HCT116 (cell line): ENCODE measurements around the gene TPM2. TPM values are rescaled to one million over a fixed set of nuclear protein-coding genes. Genes with fewer than 3 reads are reported as not detected.
A peak's percentile ranks its signal among the peaks of the same experiment; 100 is the strongest.

Experiments
- ATAC-seq: fragments of 200-7000 bp; cut with Tn5 transposase; 2 replicates; pipeline ENCODE4 v1.9.1; 2020; ENCODE audit warnings: mild to moderate bottlenecking, moderate library complexity
- BruUV-seq: library from RNA; stranded (reverse); fragments of 400-500 nt; replicated peaks from 2 replicates; lab custom pipeline; 2021; lab: Mats Ljungman, UMichigan
- CTCF ChIA-PET: fragments of 300-600 bp; sonication (Branson Sonifier 250); formaldehyde crosslinking; loops from one replicate; lab custom pipeline; 2021; ENCODE audit warnings: antibody characterized with exemption; lab: Charles Lee
- POLR2A ChIA-PET: fragments of 300-600, 350-600 bp; sonication (Branson Sonifier 250); formaldehyde crosslinking; loops from one replicate; lab custom pipeline; 2021; ENCODE audit warnings: antibody characterized with exemption; lab: Charles Lee
- RAD21 ChIA-PET, 2 experiments: fragments of 300-600 bp; sonication (Branson Sonifier 250); formaldehyde crosslinking; loops; one replicate each; lab custom pipeline; 2023; ENCODE audit warnings: low total read pairs in 2 of 2; ENCODE audit not compliant: uncharacterized antibody in 2 of 2, unreplicated experiment in 2 of 2, low non-redundant PET in 1 of 2; lab: Charles Lee
- DNase-seq: peaks from one replicate; pipeline ENCODE4 v3.0.0-alpha.2; 2010; ENCODE audit warnings: low read depth, low spot score
- H2AFZ ChIP-seq: fragments of 200-600 bp; shearing (Covaris generic), sonication (generic); 2 replicates; pipeline ENCODE4 v1.6.1; 2017; ENCODE audit warnings: low read depth, mixed run types, mixed read lengths, antibody characterized with exemption, low read length; ENCODE audit not compliant: poor library complexity, severe bottlenecking
- H3K27ac ChIP-seq: 2 replicates; pipeline ENCODE4 v1.5.1; 2012; ENCODE audit warnings: low read depth, low read length
- H3K27me3 ChIP-seq: fragments of 200-600 bp; sonication (generic); 2 replicates; pipeline ENCODE4 v1.6.1; 2016; ENCODE audit warnings: mixed run types, low read length, mixed read lengths; ENCODE audit not compliant: insufficient read depth
- H3K36me3 ChIP-seq, 2 experiments: fragments of 200-500 bp in 1 of 2; fragments of 200-600 bp in 1 of 2; sonication (Bioruptor generic) in 1 of 2; sonication (generic) in 1 of 2; 2 replicates each; pipeline versions ENCODE4 v1.5.1 to v1.6.1; 2014 to 2016; ENCODE audit warnings: low read length in 2 of 2, inconsistent platforms in 1 of 2, mixed read lengths in 1 of 2, mixed run types in 1 of 2; ENCODE audit not compliant: insufficient read depth in 2 of 2, control insufficient read depth in 1 of 2
- H3K4me1 ChIP-seq, 2 experiments: fragments of 200-600 bp in 1 of 2; sonication (generic) in 1 of 2; 2 replicates each; pipeline versions ENCODE4 v1.5.1 to v1.6.1; 2012 to 2017; ENCODE audit warnings: low read length in 2 of 2, inconsistent platforms in 1 of 2, mild to moderate bottlenecking in 1 of 2, mixed read lengths in 1 of 2, mixed run types in 1 of 2, moderate library complexity in 1 of 2; ENCODE audit not compliant: insufficient read depth in 2 of 2, control insufficient read depth in 1 of 2
- H3K4me2 ChIP-seq: fragments of 200-600 bp; sonication (generic); 2 replicates; pipeline ENCODE4 v1.6.1; 2017; ENCODE audit warnings: mixed run types, low read length, mixed read lengths
- H3K4me3 ChIP-seq, 2 experiments: fragments of 200-600 bp in 1 of 2; sonication (generic) in 1 of 2; replicated peaks in 1 of 2; 2 replicates each; pipeline ENCODE4 v1.5.1; 2011 to 2016; ENCODE audit warnings: low read length in 2 of 2, control low read depth in 1 of 2, low read depth in 1 of 2, mild to moderate bottlenecking in 1 of 2, mixed read lengths in 1 of 2, mixed run types in 1 of 2
- H3K79me2 ChIP-seq: fragments of 200-600 bp; sonication (generic); 2 replicates; pipeline ENCODE4 v1.6.1; 2017; ENCODE audit warnings: mild to moderate bottlenecking, mixed run types, low read length, moderate library complexity, mixed read lengths; ENCODE audit not compliant: insufficient read depth
- H3K9ac ChIP-seq: fragments of 200-600 bp; sonication (generic); 2 replicates; pipeline ENCODE4 v1.6.1; 2016; ENCODE audit warnings: low read length, mixed read lengths
- H3K9me2 ChIP-seq: fragments of 200-600 bp; sonication (generic), shearing (Covaris generic); 2 replicates; pipeline ENCODE4 v1.6.1; 2017; ENCODE audit warnings: mixed run types, mild to moderate bottlenecking, moderate library complexity; ENCODE audit not compliant: insufficient read depth
- H3K9me3 ChIP-seq, 2 experiments: fragments of 200-500 bp in 1 of 2; fragments of 200-600 bp in 1 of 2; sonication (Bioruptor generic) in 1 of 2; sonication (generic) in 1 of 2; 2 replicates each; pipeline ENCODE4 v1.6.1; 2014 to 2017; ENCODE audit warnings: low read length in 2 of 2, mixed read lengths in 2 of 2, inconsistent platforms in 1 of 2, low read depth in 1 of 2, mild to moderate bottlenecking in 1 of 2, mixed run types in 1 of 2, moderate library complexity in 1 of 2; ENCODE audit not compliant: control insufficient read depth in 1 of 2, insufficient read depth in 1 of 2
- H4K20me1 ChIP-seq: fragments of 200-600 bp; sonication (generic), shearing (Covaris generic); 2 replicates; pipeline ENCODE4 v1.6.1; 2017; ENCODE audit warnings: mixed run types, mild to moderate bottlenecking, moderate library complexity; ENCODE audit not compliant: insufficient read depth
- ATF3 ChIP-seq: IDR thresholded peaks from 2 replicates; pipeline ENCODE4 v1.6.1; 2012
- CBX3 ChIP-seq: IDR thresholded peaks from 2 replicates; pipeline ENCODE4 v1.6.1; 2012; ENCODE audit warnings: low read depth
- CEBPB ChIP-seq: IDR thresholded peaks from 2 replicates; pipeline ENCODE4 v1.6.1; 2012; ENCODE audit warnings: low read depth
- CTCF ChIP-seq, 3 experiments: fragments of 200-600 bp in 1 of 3; sonication (generic) in 1 of 3; IDR thresholded peaks in 2 of 3; conservative IDR thresholded peaks in 1 of 3; 2 replicates each; pipeline ENCODE4 v1.5.1; 2012 to 2017; ENCODE audit warnings: low read depth in 2 of 3, low read length in 2 of 3, antibody characterized with exemption in 1 of 3, borderline replicate concordance in 1 of 3, control low read depth in 1 of 3, mild to moderate bottlenecking in 1 of 3, mixed read lengths in 1 of 3, mixed run types in 1 of 3, moderate library complexity in 1 of 3; ENCODE audit not compliant: insufficient read depth in 1 of 3
- EGR1 ChIP-seq: IDR thresholded peaks from 2 replicates; pipeline ENCODE4 v1.6.1; 2012; ENCODE audit warnings: low read depth
- JUND ChIP-seq: IDR thresholded peaks from 2 replicates; pipeline ENCODE4 v1.6.1; 2012
- POLR2A ChIP-seq: IDR thresholded peaks from 2 replicates; pipeline ENCODE4 v1.7.0; 2011; ENCODE audit warnings: borderline replicate concordance; ENCODE audit not compliant: insufficient read depth, insufficient read length; ENCODE audit errors: extremely low read depth
- REST ChIP-seq: IDR thresholded peaks from 2 replicates; pipeline ENCODE4 v1.6.1; 2012; ENCODE audit warnings: low read depth
- SP1 ChIP-seq: IDR thresholded peaks from 2 replicates; pipeline ENCODE4 v1.6.1; 2012; ENCODE audit warnings: low read depth
- SRF ChIP-seq: IDR thresholded peaks from 2 replicates; pipeline ENCODE4 v1.6.1; 2012; ENCODE audit warnings: low read depth
- TCF7L2 ChIP-seq: IDR thresholded peaks from 2 replicates; pipeline ENCODE4 v1.7.0; 2011; ENCODE audit warnings: borderline replicate concordance, inconsistent platforms; ENCODE audit not compliant: insufficient read depth, insufficient read length; ENCODE audit errors: extremely low read depth
- YY1 ChIP-seq: IDR thresholded peaks from 2 replicates; pipeline ENCODE4 v1.6.1; 2011; ENCODE audit warnings: low read length, low read depth, moderate library complexity, mild to moderate bottlenecking; ENCODE audit not compliant: insufficient replicate concordance; ENCODE audit errors: extremely low read depth
- ZFX ChIP-seq: fragments of 450-650 bp; IDR thresholded peaks from 2 replicates; pipeline ENCODE4 v1.6.1; 2017
- intact Hi-C: fragments of 100-400 bp; cut with micrococcal nuclease; formaldehyde crosslinking; loops from 2 replicates; pipeline ENCODE4 v1.10.0; 2022
- total RNA-seq: library from RNA; stranded (reverse); gene quantifications from one replicate; pipeline ENCODE4 v1.2.1, GENCODE V29; 2021; ENCODE audit not compliant: unreplicated experiment

TPM2 gene
- total RNA-seq, 1 experiment from 2014 or later = 278 TPM

- Histone ChIP-seq H3K4me2 (peak overlapping the region; percentile 79), H3K9me2 (no peaks in the 10 kb centered on the region), H3K36me3 (peaks cover 6 to 27% of the 10 kb centered on the region in 2 experiments; a peak in 3 of 4 replicates), H3K27ac (peak overlapping the region; percentile 85; the same call in 1 of the 2 replicates), H2AFZ (no peak overlapping the region), H3K27me3 (no peaks in the 10 kb centered on the region), H3K9ac (peak overlapping the region; percentile 90), H4K20me1 (no peaks in the 10 kb centered on the region), H3K4me1 (peaks cover 14 to 50% of the 10 kb centered on the region in 2 experiments; a peak in 3 of 4 replicates), H3K9me3 (no peaks in the 10 kb centered on the region), H3K79me2 (peaks cover 22% of the 10 kb centered on the region; the same call in 1 of the 2 replicates), H3K4me3 (peak overlapping the region; percentile 68 to 75)
- intact Hi-C loops = loop anchor here (10.0 kb wide), 1 partner anchor 545 kb away; the partner anchor contains the start of gene ATOSB
- RAD21 ChIA-PET = no interaction called here
- POLR2A ChIA-PET = interaction anchor here (0.8 to 2.9 kb wide), 3 partner anchors 10 to 73 kb away, joined by 3 to 11 read pairs (median 4); partner anchors contain the start of genes CREB3 and TLN1
- CTCF ChIA-PET = interaction anchor here (0.9 to 1.5 kb wide), 4 partner anchors 37 to 106 kb away, joined by 3 to 4 read pairs (median 3); partner anchors contain the start of gene TESK1
- ATAC-seq (no peak), DNase-seq (no peak)
- TF ChIP-seq SP1 = no peak
- TF ChIP-seq JUND = no peak
- TF ChIP-seq CBX3 = no peak
- BruUV-seq = no TSS peak
These were observed 30.4 kb downstream of the TPM2 start for GRCh38 chr9:35659340-35659739.

- no peak for TF ChIP-seq JUND
- TF ChIP-seq YY1 = no peak
- TF ChIP-seq SP1 = no peak
- no peak for TF ChIP-seq POLR2A
- no peak for TF ChIP-seq CBX3
- TF ChIP-seq REST = no peak
- no peak for TF ChIP-seq SRF
- TF ChIP-seq EGR1 = no peak
- no peak for TF ChIP-seq ATF3
- TF ChIP-seq ZFX = no peak
- TF ChIP-seq CTCF (IDR thresholded peaks at IDR 0.05 in 2 of 3, conservative IDR thresholded peaks at IDR 0.05 in 1 of 3; ENCODE audit: borderline replicate concordance in 1 of 3, insufficient read depth in 1 of 3, low read depth in 2 of 3, low read length in 2 of 3) = no peak
- TF ChIP-seq CEBPB = no peak
- no peak for TF ChIP-seq TCF7L2
- peaks cover 17% of the 10 kb centered on the region; the same call in 1 of the 2 replicates for H3K79me2 ChIP-seq
- no TSS peak for BruUV-seq
- H3K9me3 ChIP-seq = no peaks in the 10 kb centered on the region
- H3K27me3 ChIP-seq = no peaks in the 10 kb centered on the region
- no peaks in the 10 kb centered on the region for H3K9me2 ChIP-seq
- ATAC-seq (peak; percentile 25), DNase-seq (peak; percentile 24)
- peaks cover 10 to 46% of the 10 kb centered on the region in 2 experiments; a peak in 3 of 4 replicates for H3K4me1 ChIP-seq
- H2AFZ ChIP-seq = no peak overlapping the region
- intact Hi-C loops = loop anchor here (10.0 kb wide), 1 partner anchor 544 kb away; the partner anchor contains the start of gene ATOSB
- peak overlapping the region; percentile 79 for H3K4me2 ChIP-seq
- peaks cover 6 to 26% of the 10 kb centered on the region in 2 experiments; a peak in 3 of 4 replicates for H3K36me3 ChIP-seq
- RAD21 ChIA-PET = no interaction called here
- peak overlapping the region; percentile 85 for H3K27ac ChIP-seq
- POLR2A ChIA-PET = interaction anchor here (0.8 to 2.9 kb wide), 4 partner anchors 11 to 97 kb away, joined by 3 to 11 read pairs (median 4); partner anchors contain the start of genes CREB3 and TLN1
- peak overlapping the region; percentile 68 to 75 for H3K4me3 ChIP-seq
- H3K9ac ChIP-seq = peak overlapping the region; percentile 90
- CTCF ChIA-PET = interaction anchor here (0.9 to 2.3 kb wide), 5 partner anchors 38 to 105 kb away, joined by 3 to 7 read pairs (median 3); partner anchors contain the start of gene TESK1
- no peaks in the 10 kb centered on the region for H4K20me1 ChIP-seq
These were observed 30.8 kb downstream of the TPM2 start for GRCh38 chr9:35658968-35659220.
